Smooth muscle cell (in vitro differentiated cells): ENCODE results near the gene HHIPL1. TPM values are rescaled to one million over a fixed set of nuclear protein-coding genes. Genes with fewer than 3 reads are reported as not detected.

ENCODE experiments used
- DNase-seq: peaks from one replicate; lab custom pipeline; 2025; ENCODE audit not compliant: unreplicated experiment; lab: John Stamatoyannopoulos, UW
- H2AFZ ChIP-seq: fragments of 200-600 bp; sonication (generic); 2 replicates; pipeline ENCODE4 v1.6.0; 2016; ENCODE audit warnings: antibody characterized with exemption, low read depth, mild to moderate bottlenecking
- H3F3A ChIP-seq: fragments of 200-600 bp; sonication (generic); 2 replicates; pipeline ENCODE4 v1.6.0; 2017; ENCODE audit warnings: antibody characterized with exemption, low read depth
- H3K27ac ChIP-seq: fragments of 200-600 bp; sonication (generic); 2 replicates; pipeline ENCODE4 v1.5.1; 2016; ENCODE audit warnings: low read depth, mild to moderate bottlenecking
- H3K27me3 ChIP-seq: fragments of 200-600 bp; sonication (generic); 2 replicates; pipeline ENCODE4 v1.6.1; 2016; ENCODE audit warnings: low read depth, mild to moderate bottlenecking
- H3K36me3 ChIP-seq: fragments of 200-600 bp; sonication (generic); 2 replicates; pipeline ENCODE4 v1.5.1; 2016; ENCODE audit warnings: low read depth
- H3K4me1 ChIP-seq: fragments of 200-600 bp; sonication (generic); 2 replicates; pipeline ENCODE4 v1.5.1; 2016; ENCODE audit warnings: low read depth
- H3K4me2 ChIP-seq: fragments of 200-600 bp; sonication (generic); 2 replicates; pipeline ENCODE4 v1.6.0; 2016; ENCODE audit warnings: mild to moderate bottlenecking
- H3K4me3 ChIP-seq: fragments of 200-600 bp; sonication (generic); 2 replicates; pipeline ENCODE4 v1.5.1; 2016; ENCODE audit warnings: mild to moderate bottlenecking
- H3K79me2 ChIP-seq: fragments of 200-600 bp; sonication (generic); 2 replicates; pipeline ENCODE4 v1.6.0; 2016; ENCODE audit warnings: low read depth, mild to moderate bottlenecking
- H3K9ac ChIP-seq: fragments of 200-600 bp; sonication (generic); 2 replicates; pipeline ENCODE4 v1.6.0; 2016; ENCODE audit warnings: low read depth
- H3K9me3 ChIP-seq: fragments of 200-600 bp; sonication (generic); replicated peaks from 2 replicates; pipeline ENCODE4 v1.5.1; 2016; ENCODE audit warnings: low read depth
- H4K20me1 ChIP-seq: fragments of 200-600 bp; sonication (generic); 2 replicates; pipeline ENCODE4 v1.6.0; 2016; ENCODE audit warnings: low read depth
- WGBS: methylation state at CpG from one replicate; pipeline ENCODE4 v1.1.7; 2016; ENCODE audit warnings: low lambda C conversion rate; 5-methylcytosine and 5-hydroxymethylcytosine counted together
- polyA plus RNA-seq: library from polyadenylated mRNA; unstranded; fragments of >200 nt; fragmentation: Nextera tagmentation; extraction: Ambion mirVana; gene quantifications from 2 replicates; pipeline ENCODE4 v1.2.1, GENCODE V29; 2016
- total RNA-seq: library from RNA; depleted of rRNA; stranded (reverse); fragments of >200 nt; gene quantifications from 2 replicates; pipeline ENCODE4 v1.2.3, GENCODE V29; 2014
- TF ChIP-seq, protein P1 (sequence below): fragments of 200-600 bp; sonication (generic); IDR thresholded peaks from 2 replicates; pipeline ENCODE4 v1.5.1; 2017; ENCODE audit warnings: borderline replicate concordance, mild to moderate bottlenecking, antibody characterized with exemption; ENCODE audit not compliant: insufficient read depth, poor library complexity, severe bottlenecking

Gene HHIPL1
- total and polyA plus RNA-seq, 2 experiments from 2014 or later, result 9.6 to 11.9 TPM

DNA sequence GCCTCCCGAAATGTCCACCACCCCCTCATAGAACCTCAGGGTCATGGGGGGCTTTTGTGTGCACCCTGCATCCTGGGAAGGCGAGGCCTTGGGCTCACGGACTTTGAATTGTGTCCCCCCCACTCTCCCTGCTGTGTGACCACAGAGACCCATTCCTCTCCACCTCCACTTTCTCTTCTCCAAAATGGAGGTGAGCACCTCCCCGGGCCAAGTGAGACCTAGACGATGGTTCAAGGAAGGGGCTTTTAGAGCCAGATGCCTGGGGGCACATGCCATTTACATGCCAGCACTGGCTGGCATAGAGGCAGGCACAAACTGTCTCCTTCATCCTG, 72.7 kb downstream of the HHIPL1 start:
- Histone ChIP-seq H3K27me3 (peaks cover under 1% of the 10 kb centered on the region), H3K4me2 (no peak overlapping the region), H3K36me3 (no peaks in the 10 kb centered on the region), H4K20me1 (no peaks in the 10 kb centered on the region), H3K79me2 (no peaks in the 10 kb centered on the region), H3K27ac (no peak overlapping the region), H3K9ac (no peak overlapping the region), H3K9me3 (peaks cover 2% of the 10 kb centered on the region), H3F3A (no peaks in the 10 kb centered on the region), H2AFZ (no peak overlapping the region), H3K4me1 (peaks cover 5% of the 10 kb centered on the region), H3K4me3 (no peak overlapping the region)
- TF ChIP-seq, protein P1, sequence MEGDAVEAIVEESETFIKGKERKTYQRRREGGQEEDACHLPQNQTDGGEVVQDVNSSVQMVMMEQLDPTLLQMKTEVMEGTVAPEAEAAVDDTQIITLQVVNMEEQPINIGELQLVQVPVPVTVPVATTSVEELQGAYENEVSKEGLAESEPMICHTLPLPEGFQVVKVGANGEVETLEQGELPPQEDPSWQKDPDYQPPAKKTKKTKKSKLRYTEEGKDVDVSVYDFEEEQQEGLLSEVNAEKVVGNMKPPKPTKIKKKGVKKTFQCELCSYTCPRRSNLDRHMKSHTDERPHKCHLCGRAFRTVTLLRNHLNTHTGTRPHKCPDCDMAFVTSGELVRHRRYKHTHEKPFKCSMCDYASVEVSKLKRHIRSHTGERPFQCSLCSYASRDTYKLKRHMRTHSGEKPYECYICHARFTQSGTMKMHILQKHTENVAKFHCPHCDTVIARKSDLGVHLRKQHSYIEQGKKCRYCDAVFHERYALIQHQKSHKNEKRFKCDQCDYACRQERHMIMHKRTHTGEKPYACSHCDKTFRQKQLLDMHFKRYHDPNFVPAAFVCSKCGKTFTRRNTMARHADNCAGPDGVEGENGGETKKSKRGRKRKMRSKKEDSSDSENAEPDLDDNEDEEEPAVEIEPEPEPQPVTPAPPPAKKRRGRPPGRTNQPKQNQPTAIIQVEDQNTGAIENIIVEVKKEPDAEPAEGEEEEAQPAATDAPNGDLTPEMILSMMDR, result no peak
- no peak for DNase-seq
- 89% methylated on average over 5 of the region's 5 CpGs for WGBS

DNA sequence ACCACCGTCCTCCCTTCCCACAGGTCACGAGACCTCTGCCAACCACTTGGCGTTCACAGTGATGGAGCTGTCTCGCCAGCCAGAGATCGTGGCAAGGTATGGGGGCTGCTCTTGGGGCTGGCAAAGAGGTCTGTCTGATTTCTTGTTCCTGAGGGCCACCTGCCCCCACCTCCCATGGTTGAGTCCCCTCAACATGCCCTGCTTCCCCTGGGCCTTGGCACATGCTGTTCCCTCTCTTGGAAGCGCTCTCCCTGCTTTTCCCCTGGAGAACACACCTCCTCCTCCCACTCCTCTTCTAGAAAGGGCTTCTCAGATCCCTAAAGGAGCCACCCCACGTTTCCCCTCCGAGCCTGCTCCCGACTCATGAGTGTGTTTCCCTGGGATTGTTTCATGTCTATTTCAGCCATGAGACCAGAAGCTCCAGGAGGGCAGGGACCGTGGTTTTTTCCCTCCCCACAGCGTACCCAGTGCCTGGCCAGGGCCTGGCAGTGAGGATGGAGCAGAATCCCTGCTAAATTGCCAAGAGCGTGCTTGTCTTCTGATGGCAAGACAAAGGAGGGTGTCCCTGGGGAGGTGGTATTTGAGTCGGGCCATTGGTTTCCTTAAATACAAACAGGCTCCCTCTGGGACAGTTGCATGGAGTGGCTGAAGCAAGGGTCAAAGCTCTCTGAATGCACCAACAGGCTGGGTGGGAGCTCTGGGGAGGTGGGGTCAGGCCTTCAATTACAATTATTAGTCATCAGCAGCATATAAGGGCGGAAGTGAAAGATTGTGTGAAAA, 73.3 kb downstream of the HHIPL1 start:
- H3K4me2 ChIP-seq, result no peak overlapping the region
- no peak overlapping the region for H2AFZ ChIP-seq
- no peaks in the 10 kb centered on the region for H3K9me3 ChIP-seq
- no peaks in the 10 kb centered on the region for H3K79me2 ChIP-seq
- H4K20me1 ChIP-seq, result no peaks in the 10 kb centered on the region
- H3K4me3 ChIP-seq, result no peak overlapping the region
- no peaks in the 10 kb centered on the region for H3K36me3 ChIP-seq
- no peak for DNase-seq
- H3K27me3 ChIP-seq, result peaks cover 6% of the 10 kb centered on the region
- H3K9ac ChIP-seq, result no peak overlapping the region
- TF ChIP-seq, protein P1, result no peak
- H3K4me1 ChIP-seq, result peaks cover 5% of the 10 kb centered on the region
- H3K27ac ChIP-seq, result no peak overlapping the region
- 86% methylated on average over 14 of the region's 14 CpGs for WGBS
- H3F3A ChIP-seq, result no peaks in the 10 kb centered on the region

DNA sequence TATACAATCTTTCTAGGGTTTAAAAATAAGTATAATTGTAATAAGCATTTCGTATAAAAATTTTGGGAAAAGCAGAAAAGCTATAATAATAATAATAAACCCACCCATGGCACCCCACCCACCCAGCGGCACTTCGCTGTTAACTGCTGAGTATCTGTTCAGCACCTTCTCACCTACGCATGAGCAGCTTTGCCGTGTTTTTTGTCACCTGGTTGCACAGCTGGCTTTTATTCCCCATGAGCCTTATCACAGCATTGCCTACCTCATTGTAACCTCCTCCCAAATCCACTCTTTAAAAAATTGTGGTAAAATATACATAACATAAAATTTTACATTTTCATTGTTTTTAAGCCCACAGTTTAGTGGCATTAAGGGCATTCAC, 73.9 kb downstream of the HHIPL1 start:
- WGBS, result 96% methylated on average over 5 of the region's 5 CpGs
- H3K79me2 ChIP-seq, result no peaks in the 10 kb centered on the region
- no peaks in the 10 kb centered on the region for H4K20me1 ChIP-seq
- no peak overlapping the region for H3K4me2 ChIP-seq
- no peak overlapping the region for H3K9ac ChIP-seq
- peaks cover 5% of the 10 kb centered on the region for H3K4me1 ChIP-seq
- H3K27me3 ChIP-seq, result peaks cover 12% of the 10 kb centered on the region
- H2AFZ ChIP-seq, result no peak overlapping the region
- TF ChIP-seq, protein P1, result no peak
- no peaks in the 10 kb centered on the region for H3F3A ChIP-seq
- DNase-seq, result no peak
- H3K27ac ChIP-seq, result no peak overlapping the region
- no peaks in the 10 kb centered on the region for H3K36me3 ChIP-seq
- H3K9me3 ChIP-seq, result no peaks in the 10 kb centered on the region
- no peak overlapping the region for H3K4me3 ChIP-seq
